Measurements from ENCODE around the gene OR51B2.

DNA sequence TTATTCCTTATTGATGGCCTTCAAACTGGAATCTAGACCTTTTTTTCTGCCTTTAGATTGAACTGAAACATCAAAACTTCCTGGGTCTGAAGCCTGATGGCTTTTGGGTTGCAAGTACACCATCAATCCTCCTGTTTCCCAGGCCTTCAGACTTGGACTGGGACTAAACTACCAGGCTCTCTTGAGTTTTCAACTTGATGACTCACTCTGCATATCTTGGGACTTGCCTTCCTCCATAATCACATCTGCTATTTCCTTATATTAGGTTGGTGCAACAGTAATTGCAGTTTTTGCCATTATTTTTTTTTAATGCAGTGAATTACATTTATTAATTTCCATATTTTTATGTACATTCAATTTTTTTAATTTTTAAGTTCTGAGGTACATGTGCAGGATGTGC lies 12.2 kb upstream of the OR51B2 start:
- TF ChIP-seq, protein P1, sequence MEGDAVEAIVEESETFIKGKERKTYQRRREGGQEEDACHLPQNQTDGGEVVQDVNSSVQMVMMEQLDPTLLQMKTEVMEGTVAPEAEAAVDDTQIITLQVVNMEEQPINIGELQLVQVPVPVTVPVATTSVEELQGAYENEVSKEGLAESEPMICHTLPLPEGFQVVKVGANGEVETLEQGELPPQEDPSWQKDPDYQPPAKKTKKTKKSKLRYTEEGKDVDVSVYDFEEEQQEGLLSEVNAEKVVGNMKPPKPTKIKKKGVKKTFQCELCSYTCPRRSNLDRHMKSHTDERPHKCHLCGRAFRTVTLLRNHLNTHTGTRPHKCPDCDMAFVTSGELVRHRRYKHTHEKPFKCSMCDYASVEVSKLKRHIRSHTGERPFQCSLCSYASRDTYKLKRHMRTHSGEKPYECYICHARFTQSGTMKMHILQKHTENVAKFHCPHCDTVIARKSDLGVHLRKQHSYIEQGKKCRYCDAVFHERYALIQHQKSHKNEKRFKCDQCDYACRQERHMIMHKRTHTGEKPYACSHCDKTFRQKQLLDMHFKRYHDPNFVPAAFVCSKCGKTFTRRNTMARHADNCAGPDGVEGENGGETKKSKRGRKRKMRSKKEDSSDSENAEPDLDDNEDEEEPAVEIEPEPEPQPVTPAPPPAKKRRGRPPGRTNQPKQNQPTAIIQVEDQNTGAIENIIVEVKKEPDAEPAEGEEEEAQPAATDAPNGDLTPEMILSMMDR (IDR thresholded peaks at IDR 0.05 in 2 of 3, conservative IDR thresholded peaks at IDR 0.05 in 1 of 3; ENCODE audit: borderline replicate concordance in 1 of 3, insufficient read depth in 1 of 3, low read depth in 2 of 3, low read length in 2 of 3), result no peak
- TF ChIP-seq EZH2 (IDR thresholded peaks at IDR 0.05), result no peak
- TF ChIP-seq, protein P2, sequence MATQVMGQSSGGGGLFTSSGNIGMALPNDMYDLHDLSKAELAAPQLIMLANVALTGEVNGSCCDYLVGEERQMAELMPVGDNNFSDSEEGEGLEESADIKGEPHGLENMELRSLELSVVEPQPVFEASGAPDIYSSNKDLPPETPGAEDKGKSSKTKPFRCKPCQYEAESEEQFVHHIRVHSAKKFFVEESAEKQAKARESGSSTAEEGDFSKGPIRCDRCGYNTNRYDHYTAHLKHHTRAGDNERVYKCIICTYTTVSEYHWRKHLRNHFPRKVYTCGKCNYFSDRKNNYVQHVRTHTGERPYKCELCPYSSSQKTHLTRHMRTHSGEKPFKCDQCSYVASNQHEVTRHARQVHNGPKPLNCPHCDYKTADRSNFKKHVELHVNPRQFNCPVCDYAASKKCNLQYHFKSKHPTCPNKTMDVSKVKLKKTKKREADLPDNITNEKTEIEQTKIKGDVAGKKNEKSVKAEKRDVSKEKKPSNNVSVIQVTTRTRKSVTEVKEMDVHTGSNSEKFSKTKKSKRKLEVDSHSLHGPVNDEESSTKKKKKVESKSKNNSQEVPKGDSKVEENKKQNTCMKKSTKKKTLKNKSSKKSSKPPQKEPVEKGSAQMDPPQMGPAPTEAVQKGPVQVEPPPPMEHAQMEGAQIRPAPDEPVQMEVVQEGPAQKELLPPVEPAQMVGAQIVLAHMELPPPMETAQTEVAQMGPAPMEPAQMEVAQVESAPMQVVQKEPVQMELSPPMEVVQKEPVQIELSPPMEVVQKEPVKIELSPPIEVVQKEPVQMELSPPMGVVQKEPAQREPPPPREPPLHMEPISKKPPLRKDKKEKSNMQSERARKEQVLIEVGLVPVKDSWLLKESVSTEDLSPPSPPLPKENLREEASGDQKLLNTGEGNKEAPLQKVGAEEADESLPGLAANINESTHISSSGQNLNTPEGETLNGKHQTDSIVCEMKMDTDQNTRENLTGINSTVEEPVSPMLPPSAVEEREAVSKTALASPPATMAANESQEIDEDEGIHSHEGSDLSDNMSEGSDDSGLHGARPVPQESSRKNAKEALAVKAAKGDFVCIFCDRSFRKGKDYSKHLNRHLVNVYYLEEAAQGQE (IDR thresholded peaks at IDR 0.05; ENCODE audit: low read depth), result no peak
- TF ChIP-seq POLR2A (IDR thresholded peaks at IDR 0.05; ENCODE audit: borderline replicate concordance, extremely low read depth, insufficient read depth, insufficient read length), result no peak
- no peak for TF ChIP-seq YY1 (IDR thresholded peaks at IDR 0.05; ENCODE audit: extremely low read depth, insufficient replicate concordance, low read depth, low read length)
- no peak for TF ChIP-seq EGR1 (IDR thresholded peaks at IDR 0.05; ENCODE audit: low read depth)
- TF ChIP-seq POLR2AphosphoS5 (IDR thresholded peaks at IDR 0.05; ENCODE audit: low read depth, low read length), result peak; percentile 23; the same call in 1 of the 2 replicates

All from HCT116 (cell line).